Adrenal gland (tissue), 12 donors: ENCODE data around the gene NR3C1. TPM values are rescaled to one million over a fixed set of nuclear protein-coding genes. Genes with fewer than 3 reads are reported as not detected.

Experiments used
- DNase-seq, 7 donors: peaks; one replicate each; pipeline ENCODE4 v3.0.0-alpha.2; 2019 to 2020
- H3K27ac ChIP-seq, 5 donors: fragments of 200-600 bp; sonication (generic) in 4 of 5; 1 replicate in 3 of 5; 2 replicates in 2 of 5; pipeline versions ENCODE4 v1.5.1 to v1.8.0; 2016 to 2020; ENCODE audit warnings: mild to moderate bottlenecking in 1 of 5
- H3K27me3 ChIP-seq: fragments of 200-600 bp; 2 replicates; pipeline ENCODE4 v1.8.0; 2021
- H3K36me3 ChIP-seq, 2 donors: fragments of 200-600 bp; replicated peaks in 1 of 2; 1 replicate in 1 of 2; 2 replicates in 1 of 2; pipeline versions ENCODE4 v1.5.1 to v1.8.0; 2018 to 2022
- H3K4me1 ChIP-seq, 2 donors: fragments of 200-600 bp; replicated peaks in 1 of 2; 1 replicate in 1 of 2; 2 replicates in 1 of 2; pipeline versions ENCODE4 v1.5.1 to v1.8.0; 2018 to 2021
- H3K4me3 ChIP-seq, 4 donors: fragments of 200-600 bp; sonication (generic) in 3 of 4; one replicate each; pipeline ENCODE4 v1.5.1; 2016 to 2018
- H3K9me3 ChIP-seq, 3 donors: fragments of 200-600 bp; sonication (generic) in 1 of 3; replicated peaks in 1 of 3; 1 replicate in 2 of 3; 2 replicates in 1 of 3; pipeline versions ENCODE4 v1.5.1 to v1.8.0; 2016 to 2021
- POLR2A ChIP-seq, 2 donors: fragments of 450-650 bp; IDR thresholded peaks; one replicate each; pipeline ENCODE4 v1.6.1; 2017; ENCODE audit warnings: antibody characterized with exemption in 2 of 2, mild to moderate bottlenecking in 2 of 2, moderate library complexity in 1 of 2
- WGBS, 4 donors: extraction: QIAGEN DNeasy Blood & Tissue Kit in 2 of 4; methylation state at CpG; one replicate each; pipeline versions ENCODE4 v1.1.5 to v1.1.7; 2013 to 2017; 5-methylcytosine and 5-hydroxymethylcytosine counted together
- intact Hi-C, 2 donors: fragments of 100-400 bp; cut with DNase I; formaldehyde crosslinking; loops; one replicate each; pipeline versions ENCODE4 v1.14.1 to v1.15.0; 2022 to 2023
- polyA plus RNA-seq, 3 donors: library from polyadenylated mRNA; stranded (reverse); fragments of 200-250 nt in 2 of 3; fragments of 350-450 nt in 1 of 3; fragmentation: Illumina TruSeq in 1 of 3; extraction: RNeasy Lipid Tissue Mini Kit (QIAGEN cat#74804) in 1 of 3; gene quantifications; one replicate each; pipeline ENCODE4 v1.2.3, GENCODE V29; 2013 to 2014
- total RNA-seq, 9 donors: library from RNA; depleted of rRNA in 4 of 9; stranded (reverse); fragments of >200 nt in 4 of 9; fragments of 120-200 nt in 1 of 9; fragmentation: NEBNext Ultra II Directional in 1 of 9; extraction: Animal tissue kit (Norgen Biotek cat#: 25700) in 1 of 9; gene quantifications; one replicate each; pipeline versions ENCODE4 v1.1.0 to v1.2.4, GENCODE V29; 2013 to 2023
- TF ChIP-seq, protein P1 (sequence below), 6 experiments: fragments of 450-650 bp in 4 of 6; fragments of 200-600 bp in 2 of 6; sonication (generic) in 1 of 6; IDR thresholded peaks; 1 replicate in 5 of 6; 2 replicates in 1 of 6; pipeline versions ENCODE4 v1.5.1 to v1.8.0; 2016 to 2021; ENCODE audit warnings: antibody characterized with exemption in 6 of 6, mild to moderate bottlenecking in 2 of 6, moderate library complexity in 1 of 6
- donor health status: healthy with polysubstance abuse.
- donor health status: Bipolar disorder and iron deficiency.
- donor health status: DM: yes; HTN: yes; CAD: no.
- donor health status: DM: no; HTN: no; CAD: no.
- donor health status: DM: no; HTN: no; CAD: no.
- donor health status: DM: yes; HTN: yes; CAD: no.

Gene NR3C1
- total and polyA plus RNA-seq, 12 donors: 7.5 to 35.5 (median 24.5) TPM

DNA sequence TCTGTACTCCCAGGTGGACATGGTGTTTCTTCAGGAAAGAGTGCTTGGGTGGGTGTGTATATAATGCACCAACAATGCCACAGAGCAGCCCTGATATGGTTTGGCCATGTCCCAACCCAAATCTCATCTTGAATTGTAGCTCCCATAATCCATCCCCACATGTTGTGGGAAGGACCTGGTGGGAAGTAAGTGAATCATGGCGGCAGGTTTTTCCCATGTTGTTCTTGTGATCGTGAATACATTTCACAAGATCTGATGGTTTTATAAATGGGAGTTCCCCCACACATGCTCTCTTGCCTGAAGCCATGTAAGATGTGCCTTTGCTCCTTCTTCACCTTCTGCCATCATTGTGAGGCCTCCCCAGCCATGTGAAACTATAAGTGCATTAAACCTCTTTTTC, 158.5 kb downstream of the NR3C1 start:
- no peak overlapping the region for H3K4me3 ChIP-seq
- H3K27ac ChIP-seq: no peak overlapping the region
- H3K4me1 ChIP-seq: peaks cover 0 to 10% of the 10 kb centered on the region in 2 donors
- H3K36me3 ChIP-seq: no peaks in the 10 kb centered on the region
- no peak for DNase-seq
- H3K9me3 ChIP-seq: no peaks in the 10 kb centered on the region
- H3K27me3 ChIP-seq: no peaks in the 10 kb centered on the region
- 60 to 97% (median 81%) methylated on average over 2 of the region's 2 CpGs for WGBS, 4 donors
- intact Hi-C loops: no loop called here
- TF ChIP-seq POLR2A (IDR thresholded peaks at IDR 0.05): no peak
- TF ChIP-seq, protein P1, sequence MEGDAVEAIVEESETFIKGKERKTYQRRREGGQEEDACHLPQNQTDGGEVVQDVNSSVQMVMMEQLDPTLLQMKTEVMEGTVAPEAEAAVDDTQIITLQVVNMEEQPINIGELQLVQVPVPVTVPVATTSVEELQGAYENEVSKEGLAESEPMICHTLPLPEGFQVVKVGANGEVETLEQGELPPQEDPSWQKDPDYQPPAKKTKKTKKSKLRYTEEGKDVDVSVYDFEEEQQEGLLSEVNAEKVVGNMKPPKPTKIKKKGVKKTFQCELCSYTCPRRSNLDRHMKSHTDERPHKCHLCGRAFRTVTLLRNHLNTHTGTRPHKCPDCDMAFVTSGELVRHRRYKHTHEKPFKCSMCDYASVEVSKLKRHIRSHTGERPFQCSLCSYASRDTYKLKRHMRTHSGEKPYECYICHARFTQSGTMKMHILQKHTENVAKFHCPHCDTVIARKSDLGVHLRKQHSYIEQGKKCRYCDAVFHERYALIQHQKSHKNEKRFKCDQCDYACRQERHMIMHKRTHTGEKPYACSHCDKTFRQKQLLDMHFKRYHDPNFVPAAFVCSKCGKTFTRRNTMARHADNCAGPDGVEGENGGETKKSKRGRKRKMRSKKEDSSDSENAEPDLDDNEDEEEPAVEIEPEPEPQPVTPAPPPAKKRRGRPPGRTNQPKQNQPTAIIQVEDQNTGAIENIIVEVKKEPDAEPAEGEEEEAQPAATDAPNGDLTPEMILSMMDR (IDR thresholded peaks at IDR 0.05): no peak

DNA sequence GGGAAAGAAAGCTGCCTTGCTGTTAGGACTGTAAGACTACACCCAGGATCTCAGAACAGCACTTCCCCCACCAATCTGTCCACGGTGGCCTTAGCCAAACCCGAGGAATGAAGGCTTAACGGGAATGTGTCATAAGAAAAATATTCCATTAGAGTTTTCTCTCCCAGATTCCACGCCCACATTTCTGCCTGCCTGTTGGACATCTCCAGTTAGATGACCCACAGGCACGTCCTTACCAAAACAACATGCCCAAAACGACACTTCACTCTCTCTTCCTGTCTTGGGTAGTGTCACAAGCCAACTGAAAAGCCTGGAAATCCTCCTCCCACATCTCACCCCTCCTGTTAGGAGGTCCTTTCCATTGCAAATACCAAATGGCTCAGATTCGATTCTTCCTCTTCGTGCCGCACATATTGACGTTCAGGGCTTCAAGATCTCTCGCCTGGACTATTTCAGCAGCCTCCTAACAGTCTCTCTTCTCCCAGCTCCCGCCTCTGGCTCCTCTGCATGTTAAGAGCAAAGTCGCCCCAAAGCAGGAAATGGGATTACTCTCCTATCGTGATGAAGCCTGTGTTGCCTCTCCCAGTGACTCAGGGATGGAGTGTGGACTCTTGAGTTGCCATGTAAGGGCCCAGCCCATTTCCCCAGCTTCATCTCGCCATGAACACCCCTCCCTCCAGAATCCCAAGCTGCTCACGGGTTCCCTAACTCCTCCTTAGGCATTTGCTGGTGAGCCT, 159.3 kb downstream of the NR3C1 start:
- Histone ChIP-seq H3K4me3 (no peak overlapping the region), H3K27me3 (no peaks in the 10 kb centered on the region), H3K36me3 (no peaks in the 10 kb centered on the region), H3K27ac (peak overlapping the region in 2 of 5 donors; percentile 37 to 76), H3K4me1 (peaks cover 0 to 5% of the 10 kb centered on the region in 2 donors), H3K9me3 (no peaks in the 10 kb centered on the region)
- 75 to 79% (median 76%) methylated on average over 16 of the region's 16 CpGs for WGBS, 4 donors
- peak in 6 of 7 donors; percentile 33 to 68 (median 44) for DNase-seq
- TF ChIP-seq, protein P1 (IDR thresholded peaks at IDR 0.05): no peak
- no peak for TF ChIP-seq POLR2A (IDR thresholded peaks at IDR 0.05)
- intact Hi-C loops: no loop called here

DNA sequence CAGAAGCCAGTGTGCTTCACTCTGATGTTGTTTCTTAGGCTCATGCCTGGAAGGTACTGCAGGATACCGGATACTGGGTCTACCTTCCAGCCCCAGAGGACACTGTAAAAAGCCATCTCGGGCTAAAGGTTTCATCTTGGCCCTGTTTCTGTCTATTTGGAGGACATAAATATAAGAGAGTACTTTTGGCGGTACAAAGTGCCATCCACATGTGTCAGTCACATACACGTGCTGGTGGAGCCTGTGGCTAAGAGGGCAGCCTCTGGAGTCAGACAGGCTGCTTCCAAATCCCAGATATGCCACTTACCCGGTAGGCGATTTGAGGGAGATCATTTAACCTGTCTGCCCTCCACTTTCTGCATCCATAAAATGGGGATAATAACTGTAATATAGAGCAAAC, 160.4 kb downstream of the NR3C1 start:
- 92 to 97% (median 93%) methylated on average over 5 to 6 of the region's 6 CpGs for WGBS, 4 donors
- DNase-seq: no peak
- no peak overlapping the region for H3K4me3 ChIP-seq
- no peaks in the 10 kb centered on the region for H3K27me3 ChIP-seq
- H3K4me1 ChIP-seq: no peaks in the 10 kb centered on the region
- no peaks in the 10 kb centered on the region for H3K36me3 ChIP-seq
- TF ChIP-seq, protein P1 (IDR thresholded peaks at IDR 0.05): no peak
- TF ChIP-seq POLR2A (IDR thresholded peaks at IDR 0.05): no peak
- H3K27ac ChIP-seq: no peak overlapping the region
- intact Hi-C loops: no loop called here
- no peaks in the 10 kb centered on the region for H3K9me3 ChIP-seq

DNA sequence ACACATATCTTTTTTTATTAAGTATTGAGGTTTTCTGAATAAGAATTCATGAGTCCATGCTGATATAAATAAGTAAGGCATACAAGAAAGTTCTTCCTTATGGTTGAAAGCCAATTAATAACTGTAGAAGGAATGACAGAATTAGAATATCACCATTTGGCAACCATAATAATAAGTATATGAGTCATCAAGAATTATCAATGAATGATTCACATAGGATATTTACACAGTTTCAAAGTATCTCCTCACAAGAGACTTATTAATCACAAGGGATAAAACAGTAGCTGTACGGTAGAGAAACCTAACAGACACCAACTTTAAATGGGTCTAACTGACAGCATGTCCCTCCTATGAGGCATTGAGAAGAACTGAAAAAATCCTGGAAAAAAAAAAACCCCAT, 161.6 kb downstream of the NR3C1 start:
- intact Hi-C loops: no loop called here
- Histone ChIP-seq H3K36me3 (no peaks in the 10 kb centered on the region), H3K4me1 (no peaks in the 10 kb centered on the region), H3K27ac (no peak overlapping the region), H3K27me3 (no peaks in the 10 kb centered on the region), H3K9me3 (no peaks in the 10 kb centered on the region), H3K4me3 (no peak overlapping the region)
- no peak for DNase-seq
- TF ChIP-seq, protein P1 (IDR thresholded peaks at IDR 0.05): no peak
- no peak for TF ChIP-seq POLR2A (IDR thresholded peaks at IDR 0.05)
- 30 to 58% (median 42%) methylated on average over 1 of the region's 1 CpG for WGBS, 4 donors
